OCI-LY3 (cell line): Measurements from ENCODE around the gene ARHGAP26.

Experiments used
- EZH2phosphoT487 ChIP-seq: fragments of 200-600 bp; shearing (Covaris generic); IDR thresholded peaks from 2 replicates; pipeline ENCODE4 v1.6.1; 2018; ENCODE audit warnings: antibody characterized with exemption, mixed run types, low read depth
- TF ChIP-seq, protein P1 (sequence below): fragments of 200-600, 300-600 bp; sonication (generic); IDR thresholded peaks from 2 replicates; pipeline ENCODE4 v1.5.1; 2014; ENCODE audit warnings: antibody characterized with exemption, low read length, low read depth

DNA sequence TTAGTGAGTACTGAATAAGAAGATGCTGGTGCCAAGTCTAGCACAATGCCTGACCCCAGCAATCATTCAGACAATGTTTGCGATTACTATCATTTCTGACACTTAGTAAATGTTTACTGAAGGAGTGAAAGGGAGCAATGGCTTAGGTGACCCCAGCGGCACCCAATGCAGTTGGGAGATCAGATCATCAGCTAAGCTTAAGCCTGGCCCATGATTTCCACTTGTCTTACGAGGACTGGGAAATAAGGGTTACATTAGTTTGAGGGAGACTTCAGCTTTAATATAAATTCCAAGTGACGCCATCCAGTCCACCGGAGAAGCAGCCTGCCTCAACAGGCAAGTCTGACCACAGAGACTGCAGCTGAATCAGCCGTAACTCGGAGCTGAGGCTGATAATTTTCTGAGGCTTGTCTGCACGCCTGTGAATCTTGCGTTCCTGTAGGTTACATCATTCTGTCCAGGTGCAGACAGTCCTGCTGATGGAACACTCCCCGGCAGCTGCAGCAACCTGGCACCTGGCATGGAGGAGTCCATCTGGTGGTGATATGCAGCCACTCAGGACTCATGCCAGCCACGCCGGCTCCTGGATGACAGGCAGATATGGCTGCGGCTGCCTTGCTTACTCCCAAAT lies 49.4 kb upstream of the ARHGAP26 start:
- TF ChIP-seq, protein P1, sequence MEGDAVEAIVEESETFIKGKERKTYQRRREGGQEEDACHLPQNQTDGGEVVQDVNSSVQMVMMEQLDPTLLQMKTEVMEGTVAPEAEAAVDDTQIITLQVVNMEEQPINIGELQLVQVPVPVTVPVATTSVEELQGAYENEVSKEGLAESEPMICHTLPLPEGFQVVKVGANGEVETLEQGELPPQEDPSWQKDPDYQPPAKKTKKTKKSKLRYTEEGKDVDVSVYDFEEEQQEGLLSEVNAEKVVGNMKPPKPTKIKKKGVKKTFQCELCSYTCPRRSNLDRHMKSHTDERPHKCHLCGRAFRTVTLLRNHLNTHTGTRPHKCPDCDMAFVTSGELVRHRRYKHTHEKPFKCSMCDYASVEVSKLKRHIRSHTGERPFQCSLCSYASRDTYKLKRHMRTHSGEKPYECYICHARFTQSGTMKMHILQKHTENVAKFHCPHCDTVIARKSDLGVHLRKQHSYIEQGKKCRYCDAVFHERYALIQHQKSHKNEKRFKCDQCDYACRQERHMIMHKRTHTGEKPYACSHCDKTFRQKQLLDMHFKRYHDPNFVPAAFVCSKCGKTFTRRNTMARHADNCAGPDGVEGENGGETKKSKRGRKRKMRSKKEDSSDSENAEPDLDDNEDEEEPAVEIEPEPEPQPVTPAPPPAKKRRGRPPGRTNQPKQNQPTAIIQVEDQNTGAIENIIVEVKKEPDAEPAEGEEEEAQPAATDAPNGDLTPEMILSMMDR = no peak
- TF ChIP-seq EZH2phosphoT487 = no peak
